Stimulated activated CD8-positive, alpha-beta memory T cell treated with anti-CD3 and anti-CD28 coated beads, Interleukin-2, amount 100 ng/mL, for 48 hours (primary cell): ENCODE results near the gene LRRC74B.

Source experiments
- DNase-seq, 2 donors: peaks; one replicate each; pipeline ENCODE4 v3.0.0-alpha.2; 2020; ENCODE audit warnings: low read depth in 2 of 2

The LRRC74B gene

DNA sequence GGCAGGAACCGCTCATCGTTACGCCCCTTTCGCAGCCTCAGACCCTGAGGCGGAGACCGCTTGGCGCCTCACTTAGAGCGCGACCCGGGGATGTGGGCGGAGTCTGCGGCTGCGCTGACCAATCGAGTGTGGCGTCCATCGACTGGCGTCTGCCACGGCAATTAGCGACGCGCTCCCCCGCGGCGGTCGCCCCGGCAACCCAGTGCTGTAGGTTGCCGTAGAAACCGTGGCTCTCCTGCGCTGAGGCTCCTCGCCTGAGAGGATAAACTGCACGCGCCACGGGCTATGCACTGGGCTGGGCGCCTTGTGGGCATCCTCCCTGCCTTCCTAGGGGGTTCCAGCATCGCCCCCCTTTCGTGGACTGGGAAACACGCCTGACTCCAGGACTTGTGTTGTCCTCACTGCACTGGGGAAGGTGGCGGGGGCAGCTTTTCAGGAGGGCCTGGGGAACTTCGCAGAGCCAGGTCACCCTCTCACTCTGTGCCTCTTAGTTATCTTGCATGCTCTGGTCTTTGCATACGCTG lies 31.5 kb upstream of the LRRC74B start:
- peak; percentile 85 to 87 for DNase-seq

DNA sequence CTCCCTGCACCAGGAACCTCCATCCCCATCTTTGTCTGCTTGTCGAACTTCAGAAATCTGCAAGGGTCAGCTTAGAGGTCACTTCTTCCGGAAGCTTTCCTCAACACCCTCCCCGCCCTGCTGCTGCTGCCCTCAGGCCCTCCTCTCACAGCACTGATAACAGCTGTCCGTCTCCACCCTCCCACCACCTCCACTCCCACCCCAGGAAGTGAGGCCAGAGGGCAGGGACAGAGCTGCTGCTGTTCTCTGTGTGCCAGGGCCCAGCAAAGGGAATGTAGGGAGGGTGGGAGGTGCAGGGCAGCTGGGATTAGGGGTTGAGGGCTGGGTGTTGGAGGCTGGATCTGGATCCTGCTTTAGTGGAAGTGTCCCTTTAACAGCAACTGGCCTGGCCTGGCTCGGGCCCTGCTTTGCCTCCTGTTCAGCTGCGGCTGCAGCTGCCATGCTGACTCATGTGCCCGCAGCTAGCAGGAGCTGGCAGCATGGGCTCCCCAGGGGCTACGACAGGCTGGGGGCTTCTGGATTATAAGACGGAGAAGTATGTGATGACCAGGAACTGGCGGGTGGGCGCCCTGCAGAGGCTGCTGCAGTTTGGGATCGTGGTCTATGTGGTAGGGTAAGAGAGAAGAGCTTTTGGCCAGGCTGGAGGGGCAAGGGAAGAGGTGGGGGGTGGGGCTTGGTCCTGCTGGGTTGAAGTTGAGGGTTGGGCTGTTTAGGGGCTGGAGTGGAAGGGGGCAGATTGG lies 30.9 kb upstream of the LRRC74B start, which contains the start of gene P2RX6:
TSS of gene P2RX6 (plus strand) at position 440 of the 740 bp plus-strand sequence. CDS start at position 450, 10 bp downstream.
- no peak for DNase-seq

GRCh38 chr22:21015466-21016006 lies 30.2 kb upstream of the LRRC74B start:
- no peak for DNase-seq

DNA sequence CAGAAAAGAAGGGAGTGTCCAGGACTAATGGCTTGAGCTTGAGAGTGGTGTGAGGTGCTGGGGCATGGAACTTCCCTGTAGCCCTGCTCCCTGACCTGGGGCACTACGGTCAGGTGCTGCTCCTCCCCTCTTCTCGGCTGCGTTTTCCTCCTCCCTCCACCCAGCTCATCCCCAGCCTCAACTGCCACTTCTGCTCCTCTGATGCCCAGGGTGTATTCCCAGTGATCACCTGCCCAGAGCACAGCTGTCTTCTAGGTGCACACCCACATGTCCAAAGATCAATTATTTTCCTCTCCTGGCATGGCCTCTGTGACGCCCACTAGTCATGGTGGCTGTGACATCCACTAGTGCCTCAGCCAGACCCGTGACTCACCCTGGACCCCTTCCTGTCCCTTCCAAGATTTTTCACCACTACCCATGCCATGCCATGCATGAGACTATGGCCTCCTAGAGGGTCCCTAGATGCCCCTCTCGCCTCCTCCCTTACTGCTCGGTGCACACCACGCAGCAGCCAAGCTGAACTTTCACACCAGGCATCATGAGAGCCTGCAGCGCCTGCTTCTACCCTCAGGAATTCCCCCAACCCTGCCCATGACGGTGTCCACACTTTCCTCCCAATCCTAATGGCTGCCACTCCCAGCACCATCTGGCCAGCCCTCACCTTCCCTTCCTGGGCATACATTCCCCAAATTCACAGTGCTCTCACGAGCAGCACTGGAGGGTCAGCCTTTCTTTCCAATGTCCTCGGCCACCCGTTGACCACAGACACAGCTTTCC lies 28.9 kb upstream of the LRRC74B start:
- DNase-seq: no peak

GRCh38 chr22:21018314-21018713 lies 27.4 kb upstream of the LRRC74B start:
- DNase-seq: no peak

DNA sequence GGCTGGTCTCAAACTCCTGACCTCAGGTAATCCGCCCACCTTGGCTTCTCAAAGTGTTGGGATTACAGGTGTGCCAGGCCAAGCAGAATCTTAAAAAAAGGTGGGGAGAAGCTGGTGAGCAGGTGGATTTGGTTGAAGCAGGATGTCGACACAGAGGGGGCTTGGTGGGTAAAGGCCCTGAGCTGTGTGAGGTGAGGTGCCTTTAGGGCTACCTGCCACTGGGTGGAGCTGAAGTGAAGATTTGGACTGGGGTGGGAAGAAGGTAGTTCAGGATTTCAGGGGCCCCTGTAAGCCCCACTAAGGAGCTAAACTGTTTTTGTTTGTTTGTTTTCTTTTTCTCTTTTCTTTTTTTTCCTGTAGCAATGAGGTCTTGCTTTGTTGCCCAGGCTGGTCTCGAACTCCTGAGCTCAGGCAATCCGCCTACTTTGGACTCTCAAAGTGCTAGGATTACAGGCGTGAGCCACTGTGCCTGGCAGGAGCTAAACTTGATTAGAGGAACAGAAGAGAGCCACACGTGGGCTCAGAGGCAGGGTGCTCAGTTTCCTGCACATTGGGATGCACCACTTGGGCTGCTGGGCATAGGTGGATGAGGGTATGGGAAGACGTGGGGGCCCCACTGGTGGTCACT lies 24.8 kb upstream of the LRRC74B start:
- DNase-seq: no peak

DNA sequence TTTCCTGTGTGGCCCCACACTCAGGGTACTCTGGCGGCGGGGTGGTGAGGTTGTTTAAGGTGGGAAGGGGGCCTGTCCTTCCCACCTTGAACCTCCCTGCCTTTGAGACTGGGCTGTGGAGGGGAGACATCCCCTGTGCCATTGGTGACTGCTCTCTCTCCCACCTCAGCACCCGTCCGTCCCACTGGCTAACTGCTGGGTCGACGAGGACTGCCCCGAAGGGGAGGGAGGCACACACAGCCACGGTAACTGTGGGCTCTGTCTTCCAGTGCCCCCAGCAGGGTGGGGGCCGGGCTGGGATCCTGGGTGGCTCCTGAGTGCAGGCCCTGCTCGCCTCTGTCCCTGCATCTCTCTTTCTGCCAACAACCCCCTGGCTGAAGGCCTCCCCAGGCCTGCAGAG lies 23.2 kb upstream of the LRRC74B start:
- no peak for DNase-seq

DNA sequence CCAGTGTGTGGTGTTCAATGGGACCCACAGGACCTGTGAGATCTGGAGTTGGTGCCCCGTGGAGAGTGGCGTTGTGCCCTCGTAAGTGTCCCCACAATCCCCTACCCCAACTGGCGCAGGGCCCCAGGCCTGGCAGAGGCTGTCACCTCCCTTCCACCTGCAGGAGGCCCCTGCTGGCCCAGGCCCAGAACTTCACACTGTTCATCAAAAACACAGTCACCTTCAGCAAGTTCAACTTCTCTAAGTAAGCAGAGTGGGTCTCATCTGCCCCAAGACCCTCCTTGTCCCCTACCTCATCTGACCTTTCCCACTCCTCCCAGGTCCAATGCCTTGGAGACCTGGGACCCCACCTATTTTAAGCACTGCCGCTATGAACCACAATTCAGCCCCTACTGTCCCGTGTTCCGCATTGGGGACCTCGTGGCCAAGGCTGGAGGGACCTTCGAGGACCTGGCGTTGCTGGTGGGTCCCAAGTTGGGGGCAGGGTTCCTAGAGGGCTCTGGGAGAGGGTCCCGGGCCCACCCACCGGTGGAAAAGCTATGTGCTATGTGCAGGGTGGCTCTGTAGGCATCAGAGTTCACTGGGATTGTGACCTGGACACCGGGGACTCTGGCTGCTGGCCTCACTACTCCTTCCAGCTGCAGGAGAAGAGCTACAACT lies 22.7 kb upstream of the LRRC74B start:
- DNase-seq: no peak

GRCh38 chr22:21025266-21025665 lies 20.5 kb upstream of the LRRC74B start:
- DNase-seq: no peak

GRCh38 chr22:21025763-21026755 lies 19.7 kb upstream of the LRRC74B start:
- DNase-seq: no peak

DNA sequence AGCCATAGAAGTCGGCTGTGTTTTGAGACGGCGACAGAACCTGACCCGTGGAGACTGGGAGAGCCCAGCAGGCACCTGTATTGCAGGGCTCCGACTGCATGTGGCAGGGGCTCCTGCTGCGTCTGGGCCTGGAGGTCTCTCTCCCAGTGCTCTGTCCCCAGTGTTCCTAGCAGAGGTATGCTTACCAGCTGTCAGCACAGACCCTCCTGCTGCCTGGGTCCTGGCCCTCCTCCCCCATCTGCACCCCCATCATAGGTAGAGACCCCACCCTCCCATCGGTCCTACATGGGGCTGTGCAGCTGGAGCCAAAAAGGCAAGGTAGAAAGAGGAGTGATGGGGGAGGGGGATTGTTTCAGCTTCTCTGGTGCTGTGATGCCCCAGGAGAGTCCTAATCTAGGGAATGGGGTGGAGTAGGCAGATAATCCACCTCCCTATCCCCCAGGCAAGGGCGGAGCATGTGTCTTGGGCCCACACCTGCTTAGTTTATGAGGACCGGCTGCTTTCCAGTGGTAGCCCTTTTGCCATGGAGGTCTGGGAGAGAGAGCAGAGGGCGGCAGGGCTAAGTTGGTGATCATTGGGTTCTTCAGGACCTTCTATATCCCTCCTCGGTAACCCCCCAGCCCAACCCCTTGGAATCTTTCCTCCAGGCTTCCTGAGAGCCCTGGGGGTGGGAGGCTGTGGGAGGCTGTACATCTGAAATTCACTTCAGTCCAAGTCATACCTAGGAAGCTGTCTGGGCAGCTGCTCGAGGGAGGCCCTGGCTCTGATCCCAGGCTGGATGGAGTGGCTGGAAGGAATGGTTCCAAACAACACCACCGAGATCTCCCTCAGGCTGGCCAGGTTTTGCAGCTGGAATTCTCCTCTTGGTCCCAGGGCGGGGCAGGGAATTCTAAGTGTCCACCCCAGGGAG lies 18.7 kb upstream of the LRRC74B start:
- no peak for DNase-seq

GRCh38 chr22:21028277-21029251 lies 17.2 kb upstream of the LRRC74B start:
- DNase-seq: no peak

GRCh38 chr22:21029486-21030025 lies 16.2 kb upstream of the LRRC74B start:
- DNase-seq: no peak

GRCh38 chr22:21030032-21030431 lies 15.7 kb upstream of the LRRC74B start:
- DNase-seq: no peak

DNA sequence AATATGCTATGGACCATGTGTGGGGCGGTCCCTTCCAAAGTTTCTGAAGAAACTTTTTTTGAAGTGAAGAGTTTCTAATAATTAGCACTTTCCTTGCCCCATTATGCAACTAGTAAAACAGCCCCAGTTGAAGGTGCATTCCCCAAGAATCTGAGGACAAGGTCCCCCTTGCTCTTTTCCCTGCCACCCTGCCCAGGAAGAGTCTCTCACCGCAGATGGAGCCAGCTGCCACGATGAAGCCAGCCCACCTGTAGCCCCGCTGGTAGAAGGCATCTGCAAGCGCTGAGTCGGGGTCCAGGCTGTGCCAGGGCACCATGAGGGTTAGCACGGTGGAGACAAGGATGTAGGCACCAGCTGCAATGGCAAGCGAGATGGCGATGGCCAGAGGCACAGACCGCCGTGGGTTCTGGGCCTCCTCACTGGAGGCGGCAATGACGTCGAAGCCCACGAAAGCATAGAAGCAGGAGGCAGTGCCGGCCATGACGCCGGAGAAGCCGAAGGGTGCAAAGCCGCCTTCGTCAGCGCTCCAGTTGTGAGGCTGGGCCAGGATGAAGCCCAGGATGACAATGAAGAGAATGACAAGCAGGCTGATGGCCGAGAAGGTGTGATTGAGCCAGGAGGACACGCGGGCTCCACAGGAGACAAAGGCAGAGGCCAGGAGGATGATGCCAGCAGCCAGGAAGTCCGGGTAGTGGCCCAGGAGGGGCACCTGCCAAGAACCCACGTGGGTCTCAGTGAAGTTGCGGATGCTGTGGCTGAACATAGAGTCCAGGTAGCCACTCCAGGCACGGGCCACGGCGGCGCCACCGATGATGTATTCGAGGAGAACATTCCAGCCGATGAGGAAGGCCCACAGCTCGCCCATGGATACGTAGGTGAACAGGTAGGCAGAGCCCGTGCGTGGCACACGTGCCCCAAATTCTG lies 14.9 kb upstream of the LRRC74B start:
- DNase-seq: no peak

GRCh38 chr22:21031545-21032036 lies 14.2 kb upstream of the LRRC74B start:
- DNase-seq: no peak
